HG02763 (cell line): Measurements from ENCODE around the gene DTNB.

ENCODE experiments used
- ATAC-seq: cut with Tn5 transposase; IDR thresholded peaks from one replicate; pipeline ENCODE4 v1.9.1; 2021; ENCODE audit warnings: mild to moderate bottlenecking, moderate library complexity; ENCODE audit not compliant: unreplicated experiment

The DTNB gene

DNA sequence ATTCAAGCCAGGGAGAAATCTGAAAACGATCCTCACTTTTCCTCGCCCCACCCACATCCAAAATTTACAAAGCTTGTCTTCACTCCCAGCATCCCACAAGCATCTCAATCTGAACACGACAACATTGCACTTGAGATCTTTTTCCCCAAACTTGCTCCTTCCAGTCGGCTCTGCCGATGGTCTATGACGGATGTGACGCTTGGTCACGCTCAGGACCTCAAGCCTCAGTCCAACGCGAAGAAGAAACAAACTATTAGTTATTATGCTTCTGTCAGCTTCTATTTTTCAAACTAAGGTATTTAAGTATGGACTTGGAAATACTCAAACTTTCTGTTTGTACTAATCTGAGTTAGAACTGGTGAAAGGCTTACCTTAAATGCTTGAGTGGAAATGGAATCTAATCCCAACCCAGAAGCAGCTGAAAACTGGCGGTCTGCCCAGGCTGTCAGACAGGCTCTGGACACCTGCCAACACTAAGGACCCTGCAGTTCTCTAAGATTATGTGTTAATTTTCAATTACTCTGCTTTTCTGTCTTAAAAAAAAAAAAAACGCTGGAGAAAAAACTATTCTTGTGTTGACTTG lies 199.5 kb downstream of the DTNB start:
- no peak for ATAC-seq

DNA sequence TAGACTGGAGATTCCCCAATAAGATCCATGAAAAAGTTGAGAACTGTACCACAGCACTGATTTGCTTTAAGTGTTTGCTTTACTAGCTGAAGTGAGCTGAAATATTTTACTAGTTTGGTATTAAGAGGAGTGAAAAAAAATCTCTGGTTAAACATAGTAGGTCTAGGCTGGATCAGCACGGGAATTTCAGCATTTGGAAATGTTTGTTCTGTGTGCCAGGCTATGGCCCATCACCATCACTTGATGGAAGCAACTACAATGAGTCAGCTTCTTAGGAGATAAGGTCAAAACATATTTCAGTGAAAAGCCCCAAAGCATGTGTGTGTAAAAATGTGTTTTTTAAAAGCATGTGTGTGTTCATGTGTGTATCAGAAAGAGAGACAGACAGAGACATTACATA lies 200.2 kb downstream of the DTNB start:
- no peak for ATAC-seq

DNA sequence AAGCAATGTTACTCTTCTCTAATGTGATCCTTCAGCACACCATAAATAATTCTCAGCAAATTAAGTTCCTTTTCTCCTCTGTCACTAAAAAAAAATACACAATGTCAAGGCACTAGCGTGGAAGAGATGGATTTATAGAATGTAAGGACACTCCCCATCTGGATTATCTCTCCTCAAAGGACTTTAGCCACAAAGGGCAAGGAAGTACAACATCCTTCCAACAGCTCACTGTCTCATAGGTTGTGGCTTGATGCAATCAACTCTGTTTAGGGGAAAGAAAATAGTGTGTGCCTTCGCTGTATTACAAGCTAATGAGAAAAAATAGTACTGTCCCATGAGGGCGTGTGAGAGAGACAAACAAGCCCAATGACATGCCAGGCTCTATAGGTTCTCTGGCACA lies 202.6 kb downstream of the DTNB start:
- no peak for ATAC-seq

DNA sequence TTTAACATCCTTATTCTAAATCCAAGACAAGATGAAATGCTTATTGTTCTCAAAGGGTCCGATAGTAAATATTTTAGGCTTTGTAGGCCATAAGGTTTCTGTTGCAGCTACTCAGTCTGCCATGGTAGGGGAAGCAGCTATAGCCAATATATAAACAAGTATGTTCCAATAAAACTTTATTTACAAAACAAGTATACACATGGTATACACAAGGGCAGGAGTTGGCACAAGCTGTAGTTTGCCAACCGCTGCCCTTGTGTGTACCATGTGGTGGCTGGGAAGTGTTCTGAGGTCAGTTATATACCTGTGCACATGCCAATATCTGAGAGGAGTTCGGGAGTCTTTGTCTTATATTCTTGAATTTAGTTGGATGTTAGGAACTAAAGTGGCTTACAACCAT lies 205.6 kb downstream of the DTNB start:
- ATAC-seq = no peak

DNA sequence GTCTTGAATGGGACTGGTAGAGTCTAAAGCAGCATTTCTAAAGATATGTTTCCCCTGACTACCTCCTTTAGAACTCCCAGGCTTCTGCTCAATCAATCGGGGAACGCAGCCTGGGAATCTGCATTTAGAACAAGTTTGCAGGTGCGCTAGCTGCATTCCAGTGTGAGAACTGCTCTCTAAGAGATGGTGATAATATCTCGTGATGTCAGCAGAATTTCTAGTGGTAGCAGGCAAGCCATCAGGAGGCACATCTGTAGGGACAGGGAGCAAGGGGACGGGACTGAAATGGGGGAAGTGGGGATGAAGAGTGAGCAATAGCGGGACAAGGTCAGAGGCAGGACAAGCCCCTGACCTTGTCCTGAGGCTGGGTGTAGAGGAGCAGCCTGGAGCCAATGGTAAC lies 211.4 kb downstream of the DTNB start:
- ATAC-seq = no peak

DNA sequence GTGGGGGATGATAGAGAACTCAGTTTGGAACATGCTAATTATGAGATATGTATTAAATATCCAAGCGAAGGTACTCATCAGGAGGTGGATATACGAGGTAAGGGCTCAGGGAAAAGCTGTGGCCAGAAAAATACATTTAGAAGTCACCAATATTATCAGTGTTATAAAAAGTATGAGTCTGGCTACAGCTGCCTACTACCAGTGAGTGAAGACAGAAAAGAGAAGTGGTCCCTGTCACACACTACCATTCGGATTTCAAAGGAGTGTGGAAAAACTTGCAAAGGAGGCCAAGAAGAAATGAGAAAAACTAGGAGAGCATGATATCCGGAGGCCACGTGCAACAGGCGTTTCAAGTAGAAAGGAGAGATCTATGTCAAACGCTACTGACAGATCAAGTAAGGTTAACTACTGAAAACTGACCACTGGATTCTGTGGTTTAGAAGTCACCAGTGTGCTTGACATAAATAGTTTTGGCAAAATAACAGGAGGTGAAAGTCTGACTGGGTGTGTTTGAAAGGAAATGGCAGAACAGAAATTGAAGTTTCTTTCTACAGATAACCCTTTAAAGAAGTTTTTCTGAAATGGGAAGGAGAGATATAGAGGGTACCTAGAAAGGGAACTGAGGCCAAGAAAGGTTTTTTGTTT lies 213.0 kb downstream of the DTNB start:
- no peak for ATAC-seq

DNA sequence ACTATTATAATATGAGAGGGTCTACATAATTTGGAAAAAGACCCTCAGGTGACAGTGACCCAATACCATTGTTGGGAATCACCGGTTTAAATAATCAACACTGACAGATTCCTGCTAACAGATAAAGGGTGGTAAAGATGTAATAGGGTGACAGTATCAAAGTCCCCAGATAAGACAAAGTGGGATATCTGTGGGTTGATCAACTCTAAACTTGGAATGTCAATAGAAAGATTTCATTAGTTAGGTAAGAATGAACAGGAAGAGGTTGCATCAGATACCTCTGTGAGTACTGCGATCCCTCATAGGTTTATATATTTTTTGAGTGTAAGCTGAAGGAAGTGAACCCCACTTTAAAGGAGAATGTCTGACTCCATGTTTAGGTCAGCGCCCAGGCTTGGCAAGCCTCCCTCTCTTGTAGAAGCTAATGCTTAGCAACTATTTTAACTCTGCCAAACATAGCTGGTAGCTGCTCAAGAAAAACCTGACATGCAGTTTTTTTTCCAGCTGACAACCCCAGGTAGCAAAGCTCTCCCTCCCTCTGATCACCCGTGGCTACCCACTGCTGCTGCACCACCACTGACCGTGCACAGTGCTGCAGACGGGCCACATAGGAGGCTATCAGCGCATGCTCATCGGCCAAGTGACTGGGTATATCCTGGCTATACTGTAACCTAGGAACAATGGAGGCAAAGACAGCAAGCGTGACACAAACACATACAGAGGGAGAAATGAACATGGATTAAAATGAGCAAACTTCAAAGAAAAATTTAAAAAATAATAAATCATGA lies 218.4 kb downstream of the DTNB start:
- no peak for ATAC-seq

DNA sequence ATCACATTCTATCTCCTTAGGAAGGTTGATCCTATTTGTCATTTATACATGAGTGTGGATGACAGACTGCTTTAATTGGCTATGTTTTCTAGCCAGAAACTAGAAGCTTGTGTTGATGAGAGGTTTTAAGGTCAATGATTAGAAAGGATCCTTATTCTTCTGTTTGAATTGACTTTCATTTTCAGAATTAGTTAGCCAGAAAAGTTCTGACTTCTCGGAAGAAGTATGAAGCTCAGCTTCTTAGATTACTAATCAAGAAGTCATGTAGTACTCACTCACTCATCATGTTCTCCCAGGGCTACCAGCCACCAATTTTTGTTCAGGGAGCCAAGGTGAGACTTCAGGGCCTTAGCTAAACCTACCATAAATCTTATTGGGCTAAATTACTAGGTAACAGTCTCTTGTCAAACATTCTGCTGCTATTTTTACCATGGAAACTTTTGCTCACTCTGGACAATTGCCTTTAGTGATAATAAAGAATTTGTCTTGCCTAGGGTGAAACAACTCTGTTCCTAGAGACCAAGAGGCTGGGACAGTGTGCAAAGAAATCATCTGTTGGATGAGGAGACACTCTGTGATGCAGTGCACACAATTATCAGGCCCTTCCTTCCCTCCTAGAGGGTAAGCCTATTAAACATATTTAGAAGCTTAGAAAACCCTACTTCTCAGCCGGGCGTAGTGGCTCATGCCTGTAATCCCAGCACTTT lies 220.0 kb downstream of the DTNB start:
- peak; percentile 83 for ATAC-seq

DNA sequence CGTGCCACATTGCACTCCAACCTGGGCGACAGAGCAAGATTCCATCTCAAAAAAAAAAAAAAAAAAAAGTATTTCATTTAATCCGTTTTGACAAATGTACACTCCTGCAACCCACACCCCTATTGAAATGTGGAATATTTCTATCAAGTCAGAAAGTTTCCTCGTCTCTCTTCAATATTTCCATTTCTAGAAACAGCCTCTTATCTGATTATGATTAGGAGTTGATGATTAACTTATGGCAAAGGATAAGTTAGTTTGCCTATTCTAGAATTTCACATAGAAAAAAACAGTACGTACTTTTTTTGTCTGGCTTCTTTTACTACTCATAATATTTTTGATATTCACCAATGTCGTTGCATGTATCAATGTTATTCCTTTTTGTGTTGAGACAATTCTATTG lies 224.6 kb downstream of the DTNB start:
- no peak for ATAC-seq

DNA sequence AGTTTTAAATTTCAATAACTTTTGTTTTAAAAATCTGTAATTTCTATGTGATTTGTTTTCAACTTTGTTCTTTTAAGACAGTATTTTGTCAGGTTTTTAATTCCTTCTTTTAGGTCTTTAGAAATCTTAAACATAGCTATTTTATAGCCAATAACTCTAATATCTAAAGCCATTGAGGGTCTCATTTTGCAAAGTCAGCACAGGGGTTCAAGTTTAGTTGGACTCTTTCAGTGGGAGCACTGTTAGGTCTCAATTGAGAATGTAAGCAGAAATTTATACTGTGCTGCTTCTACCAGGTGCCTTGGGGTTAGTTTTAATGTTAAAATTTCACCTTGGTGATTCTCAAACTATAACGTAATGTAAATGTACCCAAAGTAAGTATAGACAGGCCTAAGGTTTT lies 226.4 kb downstream of the DTNB start:
- ATAC-seq = no peak

DNA sequence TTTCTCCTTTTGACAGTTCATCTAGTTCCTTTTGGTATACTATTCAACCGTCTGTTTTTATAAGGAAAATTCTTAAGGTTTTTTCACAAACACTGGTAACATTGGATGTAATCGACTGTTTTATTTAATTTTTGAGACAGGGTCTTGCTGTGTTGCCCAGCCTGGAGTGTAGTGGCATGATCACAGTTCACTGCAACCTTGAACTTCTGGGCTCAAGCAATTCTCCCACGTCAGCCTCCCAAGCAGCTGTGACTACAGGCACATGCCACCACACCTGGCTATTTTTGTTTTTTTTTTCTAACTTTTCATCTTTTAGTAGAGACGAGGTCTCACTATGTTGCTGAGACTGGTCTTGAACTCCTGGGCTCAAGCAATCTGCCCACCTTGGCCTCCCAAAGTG lies 227.3 kb downstream of the DTNB start:
- no peak for ATAC-seq

DNA sequence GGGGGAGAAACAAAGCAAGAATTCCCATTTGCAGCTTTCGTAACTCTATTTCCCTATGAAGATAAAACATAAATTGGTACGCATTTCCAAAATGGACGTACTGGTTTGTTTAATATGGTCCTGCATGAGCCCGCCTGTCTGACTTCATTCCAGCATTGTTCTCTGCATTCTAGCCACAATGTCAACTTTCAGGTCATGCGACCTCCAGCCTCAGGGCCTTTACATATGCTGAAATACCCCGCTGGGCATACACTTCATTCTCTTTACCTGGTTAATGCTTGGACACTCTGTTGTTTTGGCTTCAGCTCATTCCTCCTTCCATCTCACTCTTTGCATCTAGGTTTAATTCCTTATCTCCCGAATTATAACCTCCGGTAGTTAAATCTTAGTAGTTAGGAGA lies 227.9 kb downstream of the DTNB start:
- no peak for ATAC-seq

DNA sequence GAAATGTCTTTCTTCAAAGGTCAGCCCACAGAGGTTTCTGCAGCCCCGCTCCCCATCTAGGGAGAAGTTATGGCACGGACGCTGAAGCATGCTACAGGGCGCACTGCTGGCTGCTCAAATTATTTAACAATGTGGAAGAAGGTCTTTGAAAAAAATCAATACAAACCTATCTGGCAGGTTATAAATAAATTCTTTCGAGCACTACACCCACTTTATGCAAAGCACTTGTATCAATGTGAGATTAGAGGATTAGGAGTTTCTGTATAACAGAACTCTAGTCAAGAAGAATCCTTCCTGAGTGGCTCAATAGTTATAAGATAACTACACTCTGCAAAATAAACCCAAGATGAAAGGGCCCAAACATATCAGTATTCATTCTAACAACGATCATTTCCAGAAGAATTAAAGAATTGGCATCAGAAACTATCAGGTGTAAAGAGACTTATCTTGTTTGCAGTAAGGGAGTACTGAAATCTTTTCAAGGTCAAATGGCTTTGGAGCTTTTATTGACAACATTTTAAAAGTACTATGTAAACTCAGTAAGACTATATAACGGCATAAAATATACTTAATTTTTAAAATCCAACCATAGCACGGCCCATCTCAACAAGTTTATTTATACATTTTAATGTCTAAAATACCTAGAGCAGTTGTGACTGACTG lies 228.6 kb downstream of the DTNB start:
- ATAC-seq = no peak

DNA sequence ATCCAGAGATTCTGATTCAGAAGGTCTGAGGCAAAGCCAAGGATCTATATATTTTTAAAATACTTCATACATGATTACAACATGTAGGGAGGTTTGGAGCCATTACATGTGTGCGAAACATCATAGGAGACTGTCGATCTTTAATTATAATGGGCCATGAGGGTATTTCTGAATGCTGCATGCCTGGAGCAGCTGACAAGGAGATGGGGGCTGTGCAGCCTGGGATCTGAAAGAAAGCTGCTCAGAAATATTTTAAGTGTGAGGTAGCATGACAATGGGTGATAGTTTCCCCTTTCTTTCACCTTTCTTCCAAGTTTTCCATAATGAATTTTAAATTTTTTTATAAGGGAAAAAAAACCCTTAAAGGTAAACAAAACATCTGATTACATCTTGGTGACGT lies 229.6 kb downstream of the DTNB start:
- no peak for ATAC-seq

DNA sequence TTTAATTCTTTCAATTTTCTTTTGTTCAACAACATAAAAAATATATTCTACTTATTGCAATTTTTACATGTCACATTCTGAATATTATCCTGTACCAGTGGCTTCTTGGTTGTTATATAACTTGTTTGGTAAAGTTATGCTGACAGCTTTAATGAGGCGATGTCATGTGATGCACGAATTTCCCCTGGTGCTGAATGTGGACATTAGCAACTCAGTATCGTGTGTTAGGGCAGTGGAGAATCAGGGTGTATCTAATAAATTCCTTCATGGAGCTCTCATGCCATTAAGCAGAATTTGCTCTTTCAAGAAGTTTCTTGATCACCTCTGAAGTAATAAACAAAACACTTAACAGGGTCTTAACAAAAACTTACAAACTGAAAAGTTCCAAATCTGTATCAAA lies 232.0 kb downstream of the DTNB start:
- ATAC-seq = no peak

DNA sequence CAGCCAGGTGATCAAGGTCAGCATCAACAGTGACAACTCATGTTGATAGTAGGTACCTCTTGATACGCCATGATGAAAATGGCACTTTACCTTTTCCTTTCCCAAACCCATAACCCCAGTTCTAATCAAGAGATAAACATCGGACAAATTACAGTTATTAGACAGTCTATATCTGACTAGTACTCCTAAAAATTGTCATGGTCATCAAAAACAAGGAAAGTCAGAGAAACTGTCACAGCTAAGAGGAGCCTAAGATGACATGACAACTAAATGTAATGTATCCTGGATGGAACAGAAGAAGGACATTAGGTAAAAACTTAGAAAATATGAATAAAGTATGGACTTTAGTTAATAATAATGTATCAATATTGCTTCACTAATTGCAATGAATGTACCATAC lies 234.6 kb downstream of the DTNB start:
- no peak for ATAC-seq

DNA sequence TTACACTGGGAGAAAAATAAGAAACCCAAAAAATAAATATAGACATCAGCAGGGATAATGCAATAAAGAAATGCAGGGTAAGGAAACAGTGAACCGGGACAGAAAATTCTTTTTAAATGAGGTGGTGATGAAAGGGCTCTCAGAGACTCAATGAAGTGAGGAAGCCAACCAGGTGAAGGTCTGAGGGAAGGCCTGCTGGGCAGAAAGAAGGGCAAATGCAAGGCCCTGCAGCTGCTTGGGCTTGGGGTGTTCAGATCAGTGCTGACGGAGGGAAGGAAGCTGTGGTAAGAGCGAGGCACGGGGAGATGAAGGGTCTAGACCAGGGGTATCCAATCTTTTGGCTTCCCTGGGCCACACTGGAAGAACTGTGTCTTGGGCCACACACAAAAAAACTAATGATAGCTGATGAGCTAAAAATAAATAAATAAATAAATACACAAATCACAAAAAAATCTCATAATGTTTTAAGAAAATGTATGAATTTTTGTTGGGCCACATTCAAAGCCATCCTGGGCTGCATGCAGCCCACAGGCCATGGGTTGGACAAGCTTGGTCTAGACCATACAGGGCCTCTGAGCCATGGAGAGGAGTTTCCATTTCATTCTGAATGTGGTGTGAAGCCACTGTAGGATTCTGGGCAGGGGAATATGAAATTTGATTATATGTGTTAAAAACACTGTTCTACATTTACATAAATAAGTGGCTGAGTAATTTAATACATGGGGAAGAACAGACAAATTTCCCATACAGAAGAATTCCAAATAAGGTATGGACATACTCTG lies 235.3 kb downstream of the DTNB start:
- no peak for ATAC-seq

DNA sequence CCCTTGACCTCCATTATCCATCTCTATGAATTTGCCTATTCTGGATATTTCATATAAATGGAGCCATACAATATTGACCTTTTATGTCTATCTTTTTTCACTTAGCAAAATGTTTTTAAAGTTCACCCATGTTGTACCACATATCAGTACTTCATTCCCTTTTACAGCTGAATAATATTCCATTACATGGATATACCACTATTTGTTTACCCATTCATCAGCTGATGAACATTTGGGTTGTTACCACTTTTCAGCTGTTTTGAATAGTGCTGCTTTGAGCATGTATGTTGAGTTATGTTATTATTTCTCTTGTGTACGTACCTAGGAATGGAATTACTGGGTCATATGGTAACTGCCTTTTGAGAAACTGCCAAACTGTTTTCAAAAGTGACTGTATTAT lies 238.0 kb downstream of the DTNB start:
- ATAC-seq = no peak

DNA sequence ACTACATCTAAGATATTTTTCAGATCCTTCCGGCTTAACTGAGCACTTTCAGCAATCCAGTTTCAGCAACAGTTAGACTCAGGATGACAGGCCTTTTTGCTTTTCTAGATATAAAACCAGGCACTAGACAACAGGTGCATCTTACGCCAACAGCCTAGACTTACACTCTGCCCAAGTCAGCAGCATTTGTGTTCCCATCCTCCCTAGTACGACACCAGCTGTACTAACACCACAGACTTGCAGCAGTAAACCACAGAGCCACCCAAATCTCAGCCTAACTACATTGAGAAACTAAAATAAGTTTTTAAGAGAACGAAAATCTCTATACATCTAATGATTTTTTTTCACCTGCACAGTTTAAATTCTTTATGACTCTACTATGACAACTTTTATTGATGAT lies 241.8 kb downstream of the DTNB start:
- ATAC-seq = no peak

DNA sequence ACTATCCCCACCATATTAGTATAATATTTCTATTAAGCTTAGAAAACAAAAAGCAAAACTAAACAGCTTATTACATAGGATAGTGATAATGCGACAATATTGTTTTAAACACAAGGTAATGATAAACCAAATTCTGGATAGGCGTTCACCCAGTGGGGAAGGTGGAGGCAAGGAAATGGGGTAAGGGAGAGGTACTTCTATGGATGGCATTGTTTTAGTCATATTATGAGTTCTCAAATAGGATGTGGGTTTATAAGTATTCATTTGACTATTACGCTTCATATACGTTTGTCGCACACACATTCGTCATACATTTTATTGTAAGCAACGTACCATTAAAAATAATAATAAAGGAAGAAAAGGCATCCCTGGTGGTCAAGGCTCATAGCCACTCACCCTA lies 242.8 kb downstream of the DTNB start:
- no peak for ATAC-seq

DNA sequence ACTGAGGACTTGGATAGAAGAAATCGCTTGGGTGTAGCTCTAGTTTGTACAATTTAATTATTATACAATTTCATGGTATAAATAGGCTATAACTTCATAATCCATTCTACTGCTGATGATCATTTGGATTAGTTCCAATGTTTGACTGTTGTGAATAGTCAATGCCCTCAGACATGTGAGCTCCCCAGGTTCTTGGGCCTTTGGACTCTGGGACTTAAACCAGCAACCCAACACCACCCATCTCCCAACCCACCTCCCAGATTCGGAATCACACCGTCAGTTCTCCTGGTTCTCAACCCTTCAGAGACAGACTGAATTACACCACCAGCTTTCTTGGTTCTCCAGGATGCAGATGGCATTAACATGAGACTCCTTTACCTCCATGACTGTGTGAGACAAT lies 247.1 kb downstream of the DTNB start:
- no peak for ATAC-seq
